Neuronal stem cell (in vitro differentiated cells): ENCODE data around the gene ARMH1. TPM values are rescaled to one million over a fixed set of nuclear protein-coding genes. Genes with fewer than 3 reads are reported as not detected.
A peak's percentile ranks its signal among the peaks of the same experiment; 100 is the strongest.

Experiments used
- DNase-seq: peaks from one replicate; pipeline ENCODE4 v3.0.0-alpha.2; 2013; ENCODE audit warnings: low spot score
- H2AFZ ChIP-seq: one replicate; pipeline ENCODE4 v1.6.1; 2013; ENCODE audit warnings: mild to moderate bottlenecking, low read length, inconsistent platforms
- H2AK5ac ChIP-seq: 2 replicates; pipeline ENCODE4 v1.6.1; 2013; ENCODE audit warnings: low read depth, mild to moderate bottlenecking, inconsistent platforms, low read length, moderate library complexity, mixed read lengths
- H2BK120ac ChIP-seq: 2 replicates; pipeline ENCODE4 v1.6.1; 2013; ENCODE audit warnings: low read depth, mild to moderate bottlenecking, inconsistent platforms, low read length, moderate library complexity, mixed read lengths
- H2BK12ac ChIP-seq: one replicate; pipeline ENCODE4 v1.6.1; 2013; ENCODE audit warnings: low read length, inconsistent platforms
- H2BK15ac ChIP-seq: 2 replicates; pipeline ENCODE4 v1.6.1; 2013; ENCODE audit warnings: mild to moderate bottlenecking, low read length, inconsistent platforms, mixed read lengths
- H2BK5ac ChIP-seq: one replicate; pipeline ENCODE4 v1.6.1; 2013; ENCODE audit warnings: inconsistent platforms, mild to moderate bottlenecking, low read length, moderate library complexity
- H3K14ac ChIP-seq: one replicate; pipeline ENCODE4 v1.6.1; 2013; ENCODE audit warnings: low read length, inconsistent platforms
- H3K18ac ChIP-seq: 2 replicates; pipeline ENCODE4 v1.6.1; 2013; ENCODE audit warnings: low read length, inconsistent platforms
- H3K23ac ChIP-seq: 2 replicates; pipeline ENCODE4 v1.6.1; 2013; ENCODE audit warnings: low read depth, mild to moderate bottlenecking, mixed read lengths, low read length, inconsistent platforms; ENCODE audit not compliant: poor library complexity
- H3K27ac ChIP-seq: replicated peaks from 3 replicates; pipeline ENCODE4 v1.5.1; 2013; ENCODE audit warnings: low read length, inconsistent platforms
- H3K27me3 ChIP-seq, 3 experiments: 2 replicates each; pipeline ENCODE4 v1.6.1; 2013; ENCODE audit warnings: low read length in 3 of 3, mild to moderate bottlenecking in 2 of 3, inconsistent platforms in 1 of 3, low read depth in 1 of 3, mixed read lengths in 1 of 3, moderate library complexity in 1 of 3; ENCODE audit not compliant: control insufficient read depth in 3 of 3, insufficient read depth in 3 of 3
- H3K36me3 ChIP-seq, 2 donors: replicated peaks in 1 of 2; 2 replicates each; pipeline ENCODE4 v1.6.1; 2013; ENCODE audit warnings: low read length in 2 of 2; ENCODE audit not compliant: control insufficient read depth in 2 of 2, insufficient read depth in 2 of 2
- H3K4ac ChIP-seq: 2 replicates; pipeline ENCODE4 v1.6.1; 2013; ENCODE audit warnings: inconsistent platforms, mild to moderate bottlenecking, low read length, moderate library complexity
- H3K4me1 ChIP-seq, 2 donors: 1 replicate in 1 of 2; 2 replicates in 1 of 2; pipeline ENCODE4 v1.6.1; 2013; ENCODE audit warnings: low read length in 2 of 2, low read depth in 1 of 2; ENCODE audit not compliant: control insufficient read depth in 2 of 2, insufficient read depth in 1 of 2
- H3K4me2 ChIP-seq: one replicate; pipeline ENCODE4 v1.6.1; 2013; ENCODE audit warnings: mild to moderate bottlenecking, low read length, inconsistent platforms; ENCODE audit not compliant: insufficient read depth, poor library complexity, severe bottlenecking
- H3K4me3 ChIP-seq, 2 donors: 2 replicates each; pipeline ENCODE4 v1.5.1; 2013; ENCODE audit warnings: low read length in 2 of 2, mild to moderate bottlenecking in 2 of 2, inconsistent platforms in 1 of 2, moderate library complexity in 1 of 2
- H3K79me1 ChIP-seq: one replicate; pipeline ENCODE4 v1.6.1; 2013; ENCODE audit warnings: low read depth, mild to moderate bottlenecking, inconsistent platforms, low read length, moderate library complexity
- H3K9ac ChIP-seq: one replicate; pipeline ENCODE4 v1.6.1; 2013; ENCODE audit warnings: mild to moderate bottlenecking, low read depth, low read length, inconsistent platforms; ENCODE audit not compliant: poor library complexity
- H3K9me3 ChIP-seq, 2 donors: replicated peaks in 1 of 2; 2 replicates each; pipeline versions ENCODE3 to v1.6.1; 2013; ENCODE audit warnings: low read length in 2 of 2, mild to moderate bottlenecking in 2 of 2, inconsistent platforms in 1 of 2, low read depth in 1 of 2, mixed read lengths in 1 of 2, moderate library complexity in 1 of 2; ENCODE audit not compliant: control insufficient read depth in 2 of 2, insufficient read depth in 1 of 2
- H4K8ac ChIP-seq: one replicate; pipeline ENCODE4 v1.6.1; 2013; ENCODE audit warnings: low read depth, mild to moderate bottlenecking, inconsistent platforms, low read length, moderate library complexity
- H4K91ac ChIP-seq: one replicate; pipeline ENCODE4 v1.6.1; 2013; ENCODE audit warnings: low read length, low read depth, mild to moderate bottlenecking, inconsistent platforms; ENCODE audit not compliant: poor library complexity
- WGBS, 2 donors: extraction: QIAGEN DNeasy Blood & Tissue Kit; methylation state at CpG; one replicate each; pipeline ENCODE4 v1.1.7; 2013; ENCODE audit warnings: missing lambda C conversion rate in 2 of 2, mixed read lengths in 1 of 2; ENCODE audit not compliant: insufficient read length in 2 of 2, insufficient replicate concordance in 1 of 2; ENCODE audit errors: extremely low coverage in 2 of 2; 5-methylcytosine and 5-hydroxymethylcytosine counted together
- polyA plus RNA-seq, 2 experiments: library from polyadenylated mRNA; stranded (reverse); fragments of 200-250 nt; gene quantifications; one replicate each; pipeline ENCODE4 v1.2.3, GENCODE V29; 2013

Gene ARMH1
- polyA plus RNA-seq (2013, experiment 1 of 2): 7.6 TPM
- 7.7 TPM for polyA plus RNA-seq (2013, experiment 2 of 2)

DNA sequence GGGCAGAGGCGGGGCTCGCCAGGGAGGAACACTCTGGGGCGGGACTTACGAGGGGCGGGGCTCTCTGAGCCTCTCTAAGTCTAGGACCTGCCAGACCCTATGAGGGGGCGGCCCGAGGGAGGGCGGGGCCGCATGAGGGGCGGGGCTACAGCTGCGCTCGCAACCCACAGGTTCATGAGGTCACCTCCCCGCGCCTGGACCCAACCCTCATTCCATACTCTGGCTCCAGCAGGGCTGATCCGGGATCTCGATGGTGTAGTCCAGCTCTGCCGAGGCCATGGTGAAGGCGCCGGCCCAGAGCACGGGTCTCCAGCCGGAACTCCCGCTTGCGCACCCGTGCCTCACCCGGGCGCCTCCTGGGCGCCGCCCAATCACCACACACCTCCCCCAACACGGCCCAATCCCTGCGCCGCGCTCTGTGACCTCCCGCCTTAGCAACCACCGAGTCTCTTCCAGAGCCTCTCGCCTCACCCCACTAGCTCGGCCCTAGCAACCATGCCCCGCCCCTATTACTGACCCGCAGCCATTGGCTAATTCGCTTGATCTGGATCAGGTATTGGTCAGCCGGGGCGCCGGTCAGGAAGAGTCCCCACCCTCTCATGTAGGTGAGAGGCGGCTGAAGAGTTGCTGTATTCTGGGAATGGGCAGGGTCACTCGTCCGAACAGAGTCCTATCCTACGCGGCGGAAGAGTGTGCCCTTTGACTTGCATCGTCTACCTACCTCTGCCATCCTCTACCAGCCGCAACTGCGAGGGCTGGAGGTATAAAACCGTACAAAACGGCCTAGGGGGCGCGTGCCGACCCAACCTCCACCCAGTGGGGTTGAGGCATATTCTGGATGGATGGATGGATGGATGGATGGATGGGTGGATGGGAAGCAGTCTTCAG is at the start of gene ARMH1, which contains the start of gene TMEM53:
Gene ARMH1, plus strand, starts transcription at position 602 of the 888 bp plus-strand sequence. CDS start 14,984 bp downstream, outside the sequence.
Gene TMEM53, minus strand, starts transcription at position 369 of the 888 bp plus-strand sequence. Its CDS starts 90 bp downstream, at position 279.
- H3K14ac ChIP-seq: no peak within 1 kb of the TSS
- H3K4ac ChIP-seq: no peak within 1 kb of the TSS
- peak within 1 kb of the TSS; percentile 92 for H3K27ac ChIP-seq
- H3K4me2 ChIP-seq: peak within 1 kb of the TSS; percentile 78
- H2BK15ac ChIP-seq: no peak within 1 kb of the TSS
- peak within 1 kb of the TSS; percentile 97 for H2AFZ ChIP-seq
- no peak within 1 kb of the TSS for H4K91ac ChIP-seq
- peak within 1 kb of the TSS; percentile 84 for H2BK12ac ChIP-seq
- peak; percentile 98 for DNase-seq
- H2BK120ac ChIP-seq: no peak within 1 kb of the TSS
- no peaks in the 10 kb centered on the region for H3K27me3 ChIP-seq
- H3K23ac ChIP-seq: peak within 1 kb of the TSS; percentile 80
- peak within 1 kb of the TSS; percentile 93 for H2BK5ac ChIP-seq
- no peaks in the 10 kb centered on the region for H3K36me3 ChIP-seq
- H4K8ac ChIP-seq: peak within 1 kb of the TSS; percentile 94
- H3K9ac ChIP-seq: peak within 1 kb of the TSS; percentile 89
- H2AK5ac ChIP-seq: no peak within 1 kb of the TSS
- H3K4me1 ChIP-seq: peaks cover 12 to 21% of the 10 kb centered on the region in 2 donors
- H3K9me3 ChIP-seq: no peaks in the 10 kb centered on the region
- WGBS, 2 donors: no CpG with 5 or more reads among the region's 56 CpGs
- H3K4me3 ChIP-seq: peak within 1 kb of the TSS; percentile 91 to 97
- H3K79me1 ChIP-seq: no peaks in the 10 kb centered on the region
- H3K18ac ChIP-seq: peak within 1 kb of the TSS; percentile 99

DNA sequence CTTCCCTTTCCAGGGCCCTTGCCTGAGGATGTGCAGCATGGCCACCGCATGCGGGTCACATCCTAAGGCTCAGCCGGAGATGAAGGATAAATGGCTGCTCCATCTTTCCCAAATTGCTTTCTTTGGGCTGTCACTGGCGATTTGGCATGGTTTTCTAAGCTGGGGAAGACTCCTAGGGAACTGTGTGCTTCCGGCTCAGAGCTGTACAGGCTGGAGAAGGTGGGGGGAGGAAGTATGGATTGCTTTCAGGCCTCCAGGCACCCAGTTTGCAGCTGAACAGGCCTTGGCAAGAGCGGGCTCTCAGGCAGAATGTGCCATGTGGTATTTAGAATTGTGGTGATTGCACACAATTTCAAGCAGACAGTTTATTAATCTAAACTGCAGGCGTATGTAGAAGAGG is 49.2 kb upstream of the ARMH1 start:
- Histone ChIP-seq H3K36me3 (peaks cover 0 to 65% of the 10 kb centered on the region in 2 donors), H3K4me1 (peaks cover 0 to 5% of the 10 kb centered on the region in 2 donors), H4K8ac (no peak overlapping the region), H3K27me3 (no peaks in the 10 kb centered on the region), H3K23ac (no peak overlapping the region), H2AFZ (no peak overlapping the region), H2BK120ac (no peak overlapping the region), H2BK15ac (no peak overlapping the region), H3K18ac (no peak overlapping the region), H2BK12ac (no peak overlapping the region), H3K4me2 (no peak overlapping the region), H3K9ac (no peak overlapping the region), H2BK5ac (no peak overlapping the region), H3K4me3 (no peak overlapping the region), H3K4ac (no peak overlapping the region), H3K79me1 (no peaks in the 10 kb centered on the region), H3K14ac (no peak overlapping the region), H2AK5ac (no peak overlapping the region), H3K9me3 (no peaks in the 10 kb centered on the region), H4K91ac (no peak overlapping the region), H3K27ac (no peak overlapping the region)
- no peak for DNase-seq
- WGBS, 2 donors: no CpG with 5 or more reads among the region's 7 CpGs

DNA sequence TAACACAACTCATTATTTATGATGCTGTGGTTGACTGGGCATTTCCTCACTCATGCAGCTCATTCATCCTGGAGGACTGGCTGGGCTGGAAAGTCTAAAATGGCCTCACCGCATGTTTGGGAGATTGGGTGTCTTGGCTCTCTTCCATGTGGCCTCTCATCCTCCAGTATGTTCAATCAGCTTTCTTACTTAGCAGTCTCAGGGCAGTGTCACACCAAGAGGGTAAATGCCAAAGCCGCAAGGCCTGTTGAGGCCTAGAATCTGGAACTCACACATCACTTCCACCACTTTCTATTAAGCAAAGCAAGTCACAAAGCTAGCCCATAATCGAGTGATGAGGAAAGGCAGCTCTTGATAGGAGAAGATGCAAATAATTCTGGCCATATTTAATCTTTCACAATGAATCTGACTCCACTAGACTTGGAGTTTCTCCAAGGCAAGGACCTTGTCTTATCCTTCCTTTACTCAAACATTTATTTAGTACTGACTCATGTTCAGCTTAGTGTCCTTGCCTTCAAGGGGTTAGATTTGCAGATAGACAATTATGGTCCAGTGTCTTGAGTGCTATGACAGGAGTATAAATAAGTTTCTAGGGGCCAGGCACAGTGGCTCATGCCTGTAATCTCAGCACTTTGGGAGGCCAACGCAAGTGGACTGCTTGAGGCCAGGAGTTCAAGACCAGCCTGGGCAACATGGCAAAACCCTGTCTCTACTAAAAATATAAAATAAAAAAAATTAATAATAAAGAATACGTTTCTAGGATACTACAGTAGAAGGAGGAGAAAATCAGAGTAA is 45.4 kb upstream of the ARMH1 start:
- H3K27me3 ChIP-seq: no peaks in the 10 kb centered on the region
- no peak overlapping the region for H2BK12ac ChIP-seq

More for the DNA sequence above, 45.4 kb upstream of the ARMH1 start:
- no peak overlapping the region for H2AFZ ChIP-seq
- H4K8ac ChIP-seq: no peak overlapping the region
- H3K79me1 ChIP-seq: no peaks in the 10 kb centered on the region
- H3K4ac ChIP-seq: no peak overlapping the region
- no peak overlapping the region for H2BK5ac ChIP-seq
- no peak for DNase-seq
- peaks cover 7 to 74% of the 10 kb centered on the region in 2 donors for H3K36me3 ChIP-seq
- no peak overlapping the region for H3K14ac ChIP-seq
- peaks cover 16% of the 10 kb centered on the region in 2 donors for H3K4me1 ChIP-seq
- no peak overlapping the region for H3K18ac ChIP-seq
- no peak overlapping the region for H3K4me3 ChIP-seq
- no CpG with 5 or more reads among the region's 5 CpGs for WGBS, 2 donors
- H2BK15ac ChIP-seq: no peak overlapping the region
- H2AK5ac ChIP-seq: no peak overlapping the region
- no peak overlapping the region for H3K9ac ChIP-seq
- no peak overlapping the region for H3K27ac ChIP-seq
- H2BK120ac ChIP-seq: no peak overlapping the region
- no peak overlapping the region for H3K23ac ChIP-seq
- H3K4me2 ChIP-seq: no peak overlapping the region
- H3K9me3 ChIP-seq: no peaks in the 10 kb centered on the region
- no peak overlapping the region for H4K91ac ChIP-seq
